ENCODE results near the gene C1QTNF4. TPM values are rescaled to one million over a fixed set of nuclear protein-coding genes. Genes with fewer than 3 reads are reported as not detected.
A peak's percentile ranks its signal among the peaks of the same experiment; 100 is the strongest.

C1QTNF4 gene
- polyA plus RNA-seq, 3 donors: 0.84 TPM; not detected in 2

- no peak overlapping the region for H2AFZ ChIP-seq (ENCODE audit: insufficient read depth, low read depth, low read length, poor library complexity, severe bottlenecking)
- peak overlapping the region in 2 of 7 donors; percentile 4 to 77 for H3K27ac Mint-ChIP-seq
- intact Hi-C loops (cut with micrococcal nuclease): no loop called here
- 90% methylated on average over 3 of the region's 5 CpGs for WGBS (ENCODE audit: insufficient coverage)
- H3K4me3 ChIP-seq (replicated peaks in 1 of 3; ENCODE audit: low read depth in 2 of 3, low read length in 3 of 3): no peak overlapping the region
- peaks cover 30% of the 10 kb centered on the region for H3K4me1 Mint-ChIP-seq
- peaks cover 28 to 34% of the 10 kb centered on the region in 2 donors for H3K4me1 ChIP-seq (ENCODE audit: control insufficient read depth in 1 of 2, insufficient read depth in 2 of 2, low read length in 2 of 2)
- H3K27ac ChIP-seq (ENCODE audit: low read depth in 1 of 2, low read length in 2 of 2): no peak overlapping the region
- DNase-seq: no peak
- no peaks in the 10 kb centered on the region for H3K9me3 Mint-ChIP-seq
- H3K27me3 Mint-ChIP-seq (ENCODE audit: low read depth in 3 of 3): peaks cover 0 to 3% (median 0%) of the 10 kb centered on the region in 3 donors
- H3K27me3 ChIP-seq (ENCODE audit: control insufficient read depth in 2 of 2, insufficient read depth in 2 of 2, low read length in 2 of 2): no peaks in the 10 kb centered on the region
- H3K4me3 Mint-ChIP-seq: no peak overlapping the region
- peaks cover 44 to 52% of the 10 kb centered on the region in 2 donors for H3K36me3 ChIP-seq (replicated peaks in 1 of 2; ENCODE audit: control insufficient read depth in 1 of 2, insufficient read depth in 2 of 2, low read length in 2 of 2)
- no peaks in the 10 kb centered on the region for H4K20me1 ChIP-seq (ENCODE audit: insufficient read depth, low read length)
- H3K9ac ChIP-seq (ENCODE audit: insufficient read depth, low read length, poor library complexity, severe bottlenecking): no peak overlapping the region
- H3K36me3 Mint-ChIP-seq: peaks cover 41 to 57% of the 10 kb centered on the region in 2 donors
- H3K79me2 ChIP-seq (ENCODE audit: insufficient read depth, low read length): peaks cover 29% of the 10 kb centered on the region
- no peaks in the 10 kb centered on the region for H3K9me3 ChIP-seq (replicated peaks in 1 of 2; ENCODE audit: control insufficient read depth in 1 of 2, insufficient read depth in 1 of 2, low read length in 2 of 2)
- TF ChIP-seq, protein P1, sequence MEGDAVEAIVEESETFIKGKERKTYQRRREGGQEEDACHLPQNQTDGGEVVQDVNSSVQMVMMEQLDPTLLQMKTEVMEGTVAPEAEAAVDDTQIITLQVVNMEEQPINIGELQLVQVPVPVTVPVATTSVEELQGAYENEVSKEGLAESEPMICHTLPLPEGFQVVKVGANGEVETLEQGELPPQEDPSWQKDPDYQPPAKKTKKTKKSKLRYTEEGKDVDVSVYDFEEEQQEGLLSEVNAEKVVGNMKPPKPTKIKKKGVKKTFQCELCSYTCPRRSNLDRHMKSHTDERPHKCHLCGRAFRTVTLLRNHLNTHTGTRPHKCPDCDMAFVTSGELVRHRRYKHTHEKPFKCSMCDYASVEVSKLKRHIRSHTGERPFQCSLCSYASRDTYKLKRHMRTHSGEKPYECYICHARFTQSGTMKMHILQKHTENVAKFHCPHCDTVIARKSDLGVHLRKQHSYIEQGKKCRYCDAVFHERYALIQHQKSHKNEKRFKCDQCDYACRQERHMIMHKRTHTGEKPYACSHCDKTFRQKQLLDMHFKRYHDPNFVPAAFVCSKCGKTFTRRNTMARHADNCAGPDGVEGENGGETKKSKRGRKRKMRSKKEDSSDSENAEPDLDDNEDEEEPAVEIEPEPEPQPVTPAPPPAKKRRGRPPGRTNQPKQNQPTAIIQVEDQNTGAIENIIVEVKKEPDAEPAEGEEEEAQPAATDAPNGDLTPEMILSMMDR (IDR thresholded peaks at IDR 0.05): no peak
- no peak overlapping the region for H3K4me2 ChIP-seq (replicated peaks; ENCODE audit: extremely low read depth, low read length, poor library complexity, severe bottlenecking)
Measured at GRCh38 chr11:47583844-47584243, 10.4 kb downstream of the C1QTNF4 start.

GRCh38 chr11:47578524-47579494 lies 15.4 kb downstream of the C1QTNF4 start, which contains the start of the genes KBTBD4 and NDUFS3:
TSS of gene KBTBD4 (minus strand) at chr11:47578970. CDS start at chr11:47578951, 19 bp downstream.
TSS of gene NDUFS3 (plus strand) at chr11:47579074. CDS start at chr11:47579092, 18 bp downstream.
- intact Hi-C loops (cut with micrococcal nuclease): loop anchor here in 1 of 2 donors (5.0 to 10.0 kb wide), 2 partner anchors 152 to 186 kb away; partner anchors contain the start of genes FNBP4 and PSMC3
- peaks cover 62% of the 10 kb centered on the region for H3K79me2 ChIP-seq (ENCODE audit: insufficient read depth, low read length)
- H3K27ac Mint-ChIP-seq: peak within 1 kb of the TSS; percentile 88 to 99 (median 98)
- no peaks in the 10 kb centered on the region for H4K20me1 ChIP-seq (ENCODE audit: insufficient read depth, low read length)
- peak within 1 kb of the TSS; percentile 57 to 89 for H3K27ac ChIP-seq (ENCODE audit: low read depth in 1 of 2, low read length in 2 of 2)
- H3K36me3 Mint-ChIP-seq: peaks cover 50 to 60% of the 10 kb centered on the region in 2 donors
- peak within 1 kb of the TSS; percentile 99 to 100 for H3K4me3 Mint-ChIP-seq
- H3K4me1 Mint-ChIP-seq: peaks cover 26% of the 10 kb centered on the region
- H3K4me3 ChIP-seq (replicated peaks in 1 of 3; ENCODE audit: low read depth in 2 of 3, low read length in 3 of 3): peak within 1 kb of the TSS; percentile 62 to 87 (median 83)
- TF ChIP-seq, protein P1 (IDR thresholded peaks at IDR 0.05): no peak
- H2AFZ ChIP-seq (ENCODE audit: insufficient read depth, low read depth, low read length, poor library complexity, severe bottlenecking): peak within 1 kb of the TSS; percentile 95
- peaks cover 47 to 61% of the 10 kb centered on the region in 2 donors for H3K36me3 ChIP-seq (replicated peaks in 1 of 2; ENCODE audit: control insufficient read depth in 1 of 2, insufficient read depth in 2 of 2, low read length in 2 of 2)
- H3K9ac ChIP-seq (ENCODE audit: insufficient read depth, low read length, poor library complexity, severe bottlenecking): peak within 1 kb of the TSS; percentile 92
- under 1% methylated on average over 64 of the region's 72 CpGs for WGBS (ENCODE audit: insufficient coverage)
- no peaks in the 10 kb centered on the region for H3K9me3 Mint-ChIP-seq
- DNase-seq: peak; percentile 85 to 91 (median 88)
- H3K9me3 ChIP-seq (replicated peaks in 1 of 2; ENCODE audit: control insufficient read depth in 1 of 2, insufficient read depth in 1 of 2, low read length in 2 of 2): no peaks in the 10 kb centered on the region
- no peaks in the 10 kb centered on the region for H3K27me3 Mint-ChIP-seq (ENCODE audit: low read depth in 3 of 3)
- H3K4me2 ChIP-seq (replicated peaks; ENCODE audit: extremely low read depth, low read length, poor library complexity, severe bottlenecking): peak within 1 kb of the TSS; percentile 97
- H3K27me3 ChIP-seq (ENCODE audit: control insufficient read depth in 2 of 2, insufficient read depth in 2 of 2, low read length in 2 of 2): no peaks in the 10 kb centered on the region
- peaks cover 20 to 26% of the 10 kb centered on the region in 2 donors for H3K4me1 ChIP-seq (ENCODE audit: control insufficient read depth in 1 of 2, insufficient read depth in 2 of 2, low read length in 2 of 2)

All from CD14-positive monocyte (primary cell).